GM19467 (cell line): Measurements from ENCODE around the gene ALDH1A2.

Experiments
- ATAC-seq: cut with Tn5 transposase; IDR thresholded peaks from one replicate; pipeline ENCODE4 v1.9.1; 2021; ENCODE audit warnings: mild to moderate bottlenecking, moderate library complexity; ENCODE audit not compliant: unreplicated experiment

ALDH1A2 gene

DNA sequence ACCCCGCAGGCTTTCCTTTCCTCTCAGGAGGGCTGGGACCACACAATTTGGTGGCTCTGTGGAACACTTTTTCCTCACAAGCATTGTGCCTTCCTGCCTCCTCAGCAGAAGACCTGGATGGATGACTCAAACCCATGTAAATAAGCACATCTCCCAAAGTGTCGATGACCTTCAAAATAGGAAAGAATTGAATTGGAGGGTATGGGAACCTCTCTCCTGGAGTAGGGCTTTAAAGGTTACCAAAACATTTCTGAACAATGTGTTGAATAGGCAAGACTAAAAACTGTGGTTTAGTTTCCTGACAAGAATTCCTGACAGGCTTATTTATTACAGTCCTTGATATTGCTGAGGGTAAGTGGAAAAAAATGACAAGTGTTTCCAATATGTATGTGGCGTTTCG is 118.2 kb downstream of the ALDH1A2 start:
- no peak for ATAC-seq

DNA sequence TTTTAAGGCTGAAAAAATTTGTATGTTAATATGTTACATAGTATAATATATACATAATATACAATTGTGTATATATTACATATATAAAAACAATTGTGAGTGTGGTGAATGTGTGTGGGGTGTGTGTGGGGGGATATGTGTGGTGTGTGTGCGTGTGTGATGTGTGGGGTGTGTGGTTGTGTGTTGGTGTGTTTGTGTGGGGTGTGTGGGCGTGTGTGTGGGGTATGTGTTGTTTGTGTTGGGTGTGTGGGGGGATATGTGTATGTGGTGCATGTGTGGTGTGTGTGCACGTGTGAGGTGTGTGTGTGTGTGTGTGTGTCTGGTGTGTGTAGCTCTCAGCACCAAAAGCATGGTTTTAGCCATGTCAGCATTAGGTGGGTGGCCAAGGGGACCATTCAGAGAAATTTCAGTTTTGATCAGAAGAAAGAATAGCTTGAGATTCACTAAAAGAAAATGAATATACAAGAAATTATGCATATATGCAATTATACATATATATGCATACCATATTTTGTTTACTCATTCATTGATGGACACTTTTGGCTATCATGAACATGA is 118.9 kb downstream of the ALDH1A2 start:
- ATAC-seq: no peak

DNA sequence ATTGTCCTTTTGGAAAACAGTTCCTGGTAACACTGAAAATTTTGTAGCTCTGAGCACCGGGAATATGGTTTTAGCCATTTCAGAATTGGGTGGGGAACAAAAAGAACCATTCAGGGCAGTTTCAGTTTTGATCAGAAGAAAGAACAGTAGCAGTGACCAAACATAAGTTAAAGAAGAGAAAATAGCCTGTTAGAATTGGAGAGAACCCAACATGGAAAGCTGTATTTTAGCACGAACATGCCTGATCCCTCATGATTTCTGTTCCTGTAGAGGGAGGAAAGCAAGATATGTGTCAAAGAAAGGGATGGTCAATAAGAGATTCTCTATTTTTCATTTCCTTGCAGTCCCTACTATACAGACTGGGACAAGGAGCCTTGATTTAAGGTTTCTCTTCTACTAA is 119.9 kb downstream of the ALDH1A2 start:
- ATAC-seq: no peak

DNA sequence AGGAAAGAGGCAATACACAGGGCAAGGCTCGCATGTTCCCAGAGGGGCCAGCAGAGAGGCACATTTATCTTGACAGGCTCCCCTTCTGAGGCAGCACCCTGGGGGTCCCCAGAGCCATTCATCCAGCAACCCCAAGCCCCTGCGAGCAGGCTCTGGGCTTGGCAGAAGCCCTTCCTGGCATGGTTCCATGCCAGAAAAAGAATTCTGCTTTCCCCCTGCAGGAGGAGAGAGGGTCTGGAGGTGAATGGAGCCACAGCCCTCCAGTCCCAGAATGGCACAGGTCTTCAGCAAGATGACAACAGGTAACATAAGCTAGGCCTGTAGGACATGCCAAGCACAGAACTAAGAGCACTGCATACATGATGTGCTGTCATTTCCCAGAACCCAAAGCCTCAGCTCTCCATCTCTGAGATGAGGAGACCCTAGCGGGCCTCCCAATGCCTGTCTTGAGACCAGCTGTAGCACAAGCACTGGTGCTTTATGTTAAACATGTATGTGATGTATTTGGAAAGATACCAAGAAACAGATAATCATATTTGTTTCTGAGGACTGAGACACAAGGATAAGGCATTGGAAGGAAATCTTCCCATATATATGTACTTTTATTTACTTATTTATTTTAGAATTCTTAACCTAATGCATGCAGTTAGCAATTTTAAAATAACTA is 121.6 kb downstream of the ALDH1A2 start:
- no peak for ATAC-seq

GRCh38 chr15:57943171-57943570 is 122.3 kb downstream of the ALDH1A2 start:
- no peak for ATAC-seq

GRCh38 chr15:57941816-57942215 is 123.7 kb downstream of the ALDH1A2 start:
- no peak for ATAC-seq

DNA sequence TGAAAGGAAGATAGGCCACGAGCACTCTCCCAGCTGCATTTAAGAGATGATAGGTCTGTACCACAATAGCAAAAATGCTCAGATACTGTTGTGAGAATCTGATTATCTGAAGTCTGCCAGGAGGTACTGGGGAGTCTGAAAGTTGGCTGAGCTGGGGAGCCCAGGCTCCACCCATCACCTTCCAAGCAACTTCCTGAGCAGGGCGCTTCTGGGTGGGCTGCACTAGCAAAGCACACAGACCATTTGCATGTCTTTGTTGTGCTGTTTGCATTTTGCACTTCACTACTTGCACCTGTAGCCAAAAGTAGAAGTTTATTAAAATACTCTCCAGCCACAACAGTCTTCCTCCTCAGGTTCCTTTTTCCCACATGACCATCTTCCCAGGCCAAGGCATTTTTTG is 133.2 kb downstream of the ALDH1A2 start:
- ATAC-seq: no peak

GRCh38 chr15:57931570-57931969 is 133.9 kb downstream of the ALDH1A2 start:
- no peak for ATAC-seq

DNA sequence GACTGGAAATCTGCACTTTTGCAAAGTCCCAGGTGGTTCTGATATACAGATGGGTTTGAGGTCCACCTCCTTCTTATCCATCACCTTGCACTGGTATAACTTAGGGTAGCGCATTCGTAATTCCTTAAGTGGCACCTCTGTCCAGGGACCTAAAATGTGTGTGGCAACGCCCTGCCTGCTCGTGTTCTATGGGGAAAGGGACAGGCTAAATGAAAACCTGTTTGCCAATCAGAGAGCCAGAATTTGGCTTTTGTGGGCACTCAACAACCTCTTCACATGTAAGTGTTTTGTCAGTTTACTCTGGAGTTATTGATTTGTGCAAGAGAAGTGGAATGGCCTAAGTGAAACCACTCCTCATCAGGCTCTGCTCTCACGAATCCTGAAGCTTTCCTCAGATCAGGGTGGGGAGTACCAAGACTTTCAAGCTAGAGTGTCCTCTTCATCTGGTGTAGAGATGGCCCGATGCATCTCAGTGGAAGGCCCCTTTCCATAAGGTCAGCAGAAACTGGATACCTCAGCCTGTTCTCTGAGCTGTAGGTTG is 138.3 kb downstream of the ALDH1A2 start:
- ATAC-seq: no peak

- no peak for ATAC-seq
Observed at GRCh38 chr15:57925650-57926049, 139.9 kb downstream of the ALDH1A2 start.

GRCh38 chr15:57924598-57924997 is 140.9 kb downstream of the ALDH1A2 start:
- no peak for ATAC-seq

- no peak for ATAC-seq
Observed at GRCh38 chr15:57923750-57924149, 141.8 kb downstream of the ALDH1A2 start.

DNA sequence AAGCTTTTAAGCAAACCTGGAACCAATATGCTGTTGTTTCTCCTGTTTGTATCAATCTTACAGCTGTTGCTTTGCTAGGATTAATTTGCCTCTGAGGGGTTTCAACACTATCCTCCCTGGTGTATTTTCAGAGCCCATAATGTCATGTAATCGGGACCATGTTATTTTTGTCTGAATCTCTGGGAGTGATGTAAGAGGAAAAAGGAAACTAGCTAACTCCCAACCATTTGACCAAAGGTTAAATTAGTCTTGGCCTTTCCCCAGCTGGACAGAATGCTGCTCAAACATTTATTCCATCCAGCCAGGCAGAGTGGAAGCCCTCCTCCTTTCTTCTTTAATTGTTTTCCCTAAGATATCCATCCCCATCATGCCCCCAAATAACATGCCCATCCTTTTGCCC is 142.2 kb downstream of the ALDH1A2 start:
- no peak for ATAC-seq

- no peak for ATAC-seq
Observed at GRCh38 chr15:57922776-57923175, 142.7 kb downstream of the ALDH1A2 start.

DNA sequence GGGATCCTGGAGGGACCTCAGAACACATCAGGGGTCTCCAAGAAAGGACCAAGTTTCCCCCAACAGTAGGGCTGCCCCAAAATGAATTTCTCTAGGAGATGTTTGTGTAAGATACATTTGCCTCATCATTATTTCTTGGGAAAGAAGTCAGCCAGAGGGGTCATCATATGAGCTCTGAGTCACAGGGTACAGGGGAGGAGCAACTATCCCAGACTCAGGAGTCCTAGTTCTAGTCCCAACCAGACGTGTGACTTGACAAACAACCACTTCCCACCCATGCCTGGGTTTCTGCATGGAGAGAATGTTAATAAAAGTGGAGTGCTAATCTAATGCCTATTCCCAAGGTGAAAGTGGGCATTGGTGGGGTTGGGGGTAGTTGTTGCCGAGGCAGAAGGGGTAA is 144.1 kb downstream of the ALDH1A2 start:
- ATAC-seq: no peak

DNA sequence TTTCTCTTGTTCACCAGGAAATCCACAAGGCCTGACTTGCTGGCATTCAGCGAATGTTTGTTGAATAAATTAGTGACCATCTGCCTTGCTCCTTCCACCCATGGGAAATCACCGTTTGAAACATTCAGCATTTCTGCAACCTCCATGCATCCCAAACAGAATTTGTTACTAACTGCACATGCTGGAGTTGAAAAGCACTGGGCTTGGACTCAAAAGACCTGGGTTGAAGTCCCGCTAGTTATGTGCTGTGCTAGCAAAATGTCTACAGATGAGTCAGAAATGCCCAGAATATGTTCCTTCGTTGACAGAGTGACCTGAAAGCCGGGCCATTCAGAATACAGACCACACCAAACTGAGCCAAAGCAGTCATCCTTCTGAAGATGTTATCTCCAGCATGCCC is 144.6 kb downstream of the ALDH1A2 start:
- ATAC-seq: no peak

DNA sequence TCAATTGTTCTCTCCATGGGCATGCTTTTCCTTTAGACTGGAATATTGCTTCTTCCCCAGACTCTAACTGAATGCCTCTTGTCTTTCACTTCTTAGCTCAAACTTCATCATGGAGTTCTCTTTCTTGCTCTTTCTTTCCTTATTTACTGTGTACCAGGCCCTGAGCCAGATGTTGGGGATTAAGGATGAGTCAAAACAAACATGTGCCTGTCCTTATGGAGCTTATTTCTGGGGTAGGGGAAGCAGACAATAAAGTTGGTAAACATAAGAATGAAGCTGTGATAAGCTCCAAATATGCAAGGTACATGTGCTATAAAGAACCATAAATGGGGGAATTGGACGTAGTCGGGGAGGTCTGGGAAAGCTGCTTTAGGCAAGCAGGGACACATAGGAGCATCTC is 145.8 kb downstream of the ALDH1A2 start:
- no peak for ATAC-seq

- ATAC-seq: no peak
Observed at GRCh38 chr15:57917998-57918397, 147.5 kb downstream of the ALDH1A2 start.

DNA sequence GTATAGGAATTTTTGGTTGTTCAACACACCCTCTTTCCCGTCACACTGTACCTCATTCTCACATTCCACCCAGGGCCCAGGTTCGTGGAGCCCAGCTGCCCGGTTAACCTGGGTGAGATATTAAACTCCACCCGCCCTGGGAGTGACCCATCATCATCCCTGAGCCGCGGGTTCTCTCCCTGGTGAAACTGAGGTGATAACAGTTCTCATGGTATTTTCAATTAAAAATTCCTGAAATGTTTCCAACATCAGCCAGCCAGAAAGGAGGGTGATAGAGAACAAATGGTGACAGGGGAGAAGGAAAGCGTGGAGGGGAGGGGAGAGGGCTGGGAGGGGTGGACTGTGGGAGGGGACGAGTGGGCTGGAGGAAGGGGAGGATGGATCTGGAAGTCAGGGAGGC is 148.8 kb downstream of the ALDH1A2 start:
- no peak for ATAC-seq

DNA sequence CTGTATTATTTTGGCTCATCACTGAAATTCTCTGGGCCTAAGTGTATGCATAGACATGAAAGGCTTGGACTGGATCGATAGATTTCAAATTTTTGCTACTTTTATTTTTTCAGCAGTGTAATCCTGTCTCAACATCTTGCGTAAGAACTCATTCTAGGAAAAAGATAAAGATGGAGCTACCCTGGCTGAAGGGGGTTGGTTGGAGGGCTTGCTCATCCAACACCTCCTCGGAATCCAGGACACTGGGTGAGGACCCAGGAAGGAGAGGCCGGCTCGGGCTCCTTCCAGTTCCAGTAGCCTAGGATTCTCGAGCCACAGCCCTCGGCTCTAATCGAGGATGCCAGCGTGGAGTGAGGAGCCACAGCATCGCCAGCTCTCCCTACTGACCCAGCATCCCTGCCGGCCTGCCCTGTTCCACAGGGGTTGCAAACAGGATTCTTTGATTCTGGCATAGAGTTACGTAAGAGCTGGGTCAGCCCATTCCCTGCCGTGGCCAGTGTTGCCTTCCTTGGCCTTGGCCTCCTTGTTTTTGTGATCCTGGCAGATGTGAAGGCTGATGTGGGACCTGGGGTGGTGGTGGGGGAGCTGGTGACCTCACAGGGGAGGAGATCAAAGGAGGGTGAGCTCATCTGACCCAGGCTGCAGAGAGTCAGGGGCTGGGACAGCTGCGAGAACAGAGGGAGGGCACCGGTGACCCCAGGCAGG is 149.5 kb downstream of the ALDH1A2 start:
- ATAC-seq: no peak

- ATAC-seq: no peak
Observed at GRCh38 chr15:57914350-57915055, 151.0 kb downstream of the ALDH1A2 start.

DNA sequence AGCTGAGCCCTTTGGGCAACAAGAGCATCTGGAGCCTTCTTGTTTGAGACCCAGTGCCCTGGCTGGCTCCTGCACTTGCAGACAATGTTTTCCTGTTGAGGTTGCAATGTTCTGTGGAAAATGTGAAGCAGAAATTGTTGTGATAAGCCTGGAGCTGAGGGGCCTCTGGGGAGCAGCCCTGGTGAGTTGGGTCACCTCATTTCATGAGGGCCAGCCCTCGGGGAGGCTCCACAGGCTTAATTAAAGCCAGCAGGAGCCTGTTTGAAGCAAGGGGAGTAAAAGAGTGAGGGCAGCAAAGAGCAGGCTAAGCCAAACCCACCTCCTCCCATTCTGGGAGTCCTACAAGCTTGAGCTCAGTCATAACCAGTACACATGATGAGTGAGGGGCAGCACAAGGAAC is 154.3 kb downstream of the ALDH1A2 start:
- no peak for ATAC-seq
